GM19397 (cell line): ENCODE measurements around the gene OBSCN.
"Not testable (repeated sequence)": the region's sequence is repeated elsewhere in the genome, so short reads cannot be mapped to it uniquely, and the experiment has no call there.

Experiments used
- ATAC-seq: cut with Tn5 transposase; IDR thresholded peaks from one replicate; pipeline ENCODE4 v1.9.1; 2021; ENCODE audit warnings: mild to moderate bottlenecking, moderate library complexity; ENCODE audit not compliant: unreplicated experiment

OBSCN gene

GRCh38 chr1:228252476-228252875 lies 44.6 kb downstream of the OBSCN start:
- ATAC-seq: not testable (repeated sequence)

DNA sequence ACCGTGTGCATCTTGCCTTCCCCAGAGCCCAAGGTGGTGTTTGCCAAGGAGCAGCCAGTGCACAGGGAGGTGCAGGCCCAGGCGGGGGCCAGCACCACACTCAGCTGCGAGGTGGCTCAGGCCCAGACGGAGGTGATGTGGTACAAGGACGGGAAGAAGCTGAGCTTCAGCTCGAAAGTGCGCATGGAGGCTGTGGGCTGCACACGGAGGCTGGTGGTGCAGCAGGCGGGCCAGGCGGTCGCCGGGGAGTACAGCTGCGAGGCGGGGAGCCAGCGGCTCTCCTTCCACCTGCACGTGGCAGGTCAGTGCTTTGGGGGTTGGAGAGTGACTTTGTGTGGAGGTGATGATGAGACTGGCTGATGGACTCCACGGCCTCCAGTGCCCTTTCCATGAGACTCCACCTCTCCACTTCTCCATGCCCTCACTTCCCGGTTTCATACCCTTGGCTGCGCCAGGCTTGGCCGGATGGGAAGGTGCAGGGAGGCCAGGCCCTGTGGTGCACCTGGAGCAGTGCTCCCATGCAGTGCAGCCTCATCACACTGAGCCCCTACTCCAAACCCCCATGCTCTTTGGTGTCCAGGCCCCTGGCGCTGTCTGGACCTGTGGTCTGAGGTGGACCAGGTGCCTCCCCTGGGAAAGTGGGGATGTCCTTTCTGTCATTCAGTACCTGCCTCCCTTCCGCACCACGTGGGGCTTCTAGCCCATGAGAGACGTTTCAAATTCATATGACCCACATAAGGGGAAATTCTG lies 49.0 kb downstream of the OBSCN start:
- no peak for ATAC-seq

DNA sequence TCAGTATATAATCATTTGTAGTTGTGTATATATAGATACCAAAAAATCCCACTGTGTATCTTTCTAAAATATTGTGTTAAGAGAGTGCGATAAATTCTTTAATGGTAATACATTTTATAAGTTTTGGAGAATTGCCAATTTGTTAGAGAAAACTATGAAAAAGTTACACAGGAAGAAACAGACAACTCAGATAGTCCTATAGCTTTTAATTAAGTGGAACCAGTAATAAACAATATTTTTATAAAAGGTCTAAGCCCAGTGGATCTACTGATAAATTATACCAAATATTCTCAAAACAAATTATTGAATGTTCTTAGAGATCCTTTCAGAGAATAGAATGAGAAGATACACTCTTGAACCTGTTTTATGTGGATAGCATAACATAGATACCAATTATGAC lies 50.6 kb downstream of the OBSCN start:
- no peak for ATAC-seq

GRCh38 chr1:228259368-228259894 lies 51.6 kb downstream of the OBSCN start:
- no peak for ATAC-seq

DNA sequence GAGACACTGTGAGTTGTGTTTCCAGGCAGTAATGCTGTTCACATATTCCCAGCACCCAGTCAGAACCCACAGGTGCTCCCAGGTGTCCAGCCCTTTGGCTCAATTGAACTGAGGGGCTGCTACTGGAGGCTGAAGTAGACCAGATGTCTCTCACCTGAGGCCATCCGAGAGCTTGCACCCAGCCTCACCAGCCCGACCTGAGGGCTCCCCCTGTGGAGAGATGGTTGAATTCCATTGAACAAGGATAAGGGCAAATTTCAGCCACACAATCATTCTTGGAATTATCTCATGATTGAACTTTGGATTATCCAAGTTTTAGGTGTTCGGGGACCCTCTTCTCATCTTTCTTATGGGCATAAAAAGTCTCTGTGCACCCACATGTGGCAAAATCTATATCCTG lies 52.1 kb downstream of the OBSCN start:
- no peak for ATAC-seq

GRCh38 chr1:228261706-228262105 lies 53.9 kb downstream of the OBSCN start:
- no peak for ATAC-seq

GRCh38 chr1:228262475-228262874 lies 54.6 kb downstream of the OBSCN start:
- no peak for ATAC-seq

DNA sequence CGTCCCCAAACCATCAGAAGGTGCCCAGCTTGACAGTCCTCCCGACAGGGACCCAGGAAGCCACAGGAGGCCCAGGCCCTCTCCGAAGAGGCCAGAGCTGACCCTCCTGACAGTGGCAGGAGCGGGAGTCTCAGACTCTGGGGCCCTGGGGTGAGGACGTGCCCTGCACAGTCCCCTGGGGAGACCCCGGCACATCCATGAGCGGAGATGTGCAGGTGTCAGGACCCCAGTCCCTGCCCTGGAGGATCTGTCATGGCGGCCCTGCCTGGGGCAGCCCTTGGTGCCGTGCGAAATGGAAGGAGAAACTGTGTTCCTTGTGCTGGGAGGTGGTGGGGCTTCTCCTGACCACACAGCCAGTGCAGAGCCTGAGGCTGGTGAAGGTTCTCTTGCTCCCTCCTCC lies 55.8 kb downstream of the OBSCN start:
- ATAC-seq: no peak

DNA sequence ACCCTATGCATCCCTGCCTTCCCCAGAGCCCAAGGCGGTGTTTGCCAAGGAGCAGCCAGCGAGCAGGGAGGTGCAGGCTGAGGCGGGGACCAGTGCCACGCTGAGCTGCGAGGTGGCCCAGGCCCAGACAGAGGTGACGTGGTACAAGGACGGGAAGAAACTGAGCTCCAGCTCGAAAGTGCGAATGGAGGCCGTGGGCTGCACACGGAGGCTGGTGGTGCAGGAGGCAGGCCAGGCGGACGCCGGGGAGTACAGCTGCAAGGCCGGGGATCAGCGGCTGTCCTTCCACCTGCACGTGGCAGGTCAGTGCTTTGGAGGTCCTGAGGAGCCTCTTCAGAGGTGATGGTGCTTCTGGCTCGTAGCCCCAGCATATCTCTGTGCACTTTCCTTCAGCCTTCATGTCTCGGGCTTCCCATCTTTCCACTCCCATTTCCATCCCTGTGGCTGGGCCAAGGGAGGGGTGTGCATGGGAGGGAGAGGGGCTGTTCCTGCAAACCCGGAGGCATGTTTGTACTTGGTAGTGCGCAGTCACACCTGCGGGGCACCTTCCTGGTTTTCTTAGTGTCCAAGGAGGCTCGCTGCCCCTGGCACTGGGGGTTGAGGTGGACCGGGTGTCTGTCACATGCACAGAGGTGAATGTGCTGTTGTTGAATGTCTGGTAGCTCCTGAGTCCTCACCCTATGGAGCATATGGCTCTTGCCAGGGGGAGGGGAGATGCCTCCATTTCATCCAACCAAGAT lies 56.4 kb downstream of the OBSCN start:
- ATAC-seq: no peak

DNA sequence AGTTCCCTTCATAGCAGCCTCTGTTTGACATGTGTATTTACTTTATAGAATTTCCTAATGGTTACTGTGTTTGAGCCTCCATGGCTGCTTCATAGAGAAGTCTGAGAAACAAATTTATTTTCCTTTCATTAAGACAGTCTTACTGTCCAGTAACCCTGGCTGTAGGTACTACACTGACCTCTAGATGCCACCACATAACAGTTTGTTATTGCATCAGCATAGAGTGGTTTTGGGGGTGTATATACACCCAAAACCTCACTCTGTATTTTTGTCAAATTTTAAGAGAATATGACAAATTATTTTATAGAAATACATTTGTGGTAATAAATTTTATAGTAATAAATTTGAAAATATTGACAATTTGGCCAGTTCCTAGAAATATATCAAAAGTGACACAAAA lies 57.3 kb downstream of the OBSCN start:
- no peak for ATAC-seq

DNA sequence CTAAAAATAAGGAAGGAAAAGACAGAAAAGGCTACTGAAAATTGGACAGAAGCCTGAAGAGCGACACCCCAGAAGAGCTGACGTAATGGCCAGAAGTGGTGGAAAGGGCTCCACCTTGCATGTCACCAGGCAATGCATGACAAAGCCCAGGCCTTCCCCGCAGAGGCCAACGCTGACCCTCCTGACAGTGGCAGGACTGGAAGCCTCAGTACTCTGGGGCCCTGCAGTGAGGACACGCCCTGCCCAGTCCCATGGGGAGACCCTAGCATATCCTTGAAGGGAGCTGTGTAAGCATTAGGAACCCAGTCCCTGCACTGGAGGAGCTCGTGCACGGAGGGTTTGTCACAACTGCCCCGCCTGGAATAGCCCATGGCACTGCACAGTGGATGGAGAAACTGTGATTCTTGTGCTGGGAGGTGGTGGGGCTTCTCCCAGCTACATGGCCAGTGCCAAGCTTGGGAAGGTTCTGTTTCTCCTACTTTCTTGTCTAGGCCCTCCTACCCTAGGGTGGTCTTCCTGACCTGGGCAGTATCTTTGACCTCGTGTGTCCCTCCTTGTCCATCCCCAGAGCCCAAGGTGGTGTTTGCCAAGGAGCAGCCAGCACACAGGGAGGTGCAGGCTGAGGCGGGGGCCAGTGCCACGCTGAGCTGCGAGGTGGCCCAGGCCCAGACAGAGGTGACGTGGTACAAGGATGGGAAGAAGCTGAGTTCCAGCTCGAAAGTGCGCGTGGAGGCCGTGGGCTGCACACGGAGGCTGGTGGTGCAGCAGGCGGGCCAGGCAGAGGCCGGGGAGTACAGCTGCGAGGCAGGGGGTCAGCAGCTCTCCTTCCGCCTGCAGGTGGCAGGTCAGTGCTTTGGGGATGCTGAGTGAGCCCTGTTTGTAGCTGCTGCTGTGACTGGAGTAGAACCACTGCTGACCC lies 60.4 kb downstream of the OBSCN start:
- ATAC-seq: no peak

- no peak for ATAC-seq
Observed at GRCh38 chr1:228268881-228269265, 61.0 kb downstream of the OBSCN start.

DNA sequence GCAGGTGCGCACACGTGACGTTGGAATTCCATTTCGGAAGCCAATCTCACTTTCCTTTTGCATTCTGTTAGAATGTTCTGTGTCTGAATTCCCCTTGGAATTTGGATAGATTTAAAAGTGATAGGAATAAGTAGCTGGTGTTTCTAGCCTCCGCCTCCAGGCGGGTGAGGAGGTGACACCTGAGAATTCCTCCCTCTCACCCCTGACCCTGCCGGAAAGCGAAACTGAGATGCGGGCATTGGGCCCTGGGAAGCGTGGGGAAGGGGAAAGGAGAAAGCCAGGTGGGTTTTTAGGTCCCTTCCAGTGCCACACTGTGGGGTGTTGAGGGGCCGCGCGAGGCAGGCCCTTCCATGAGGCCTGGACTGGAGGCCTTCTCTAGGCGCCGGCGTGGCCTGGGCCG lies 61.6 kb downstream of the OBSCN start:
- ATAC-seq: not testable (repeated sequence)

DNA sequence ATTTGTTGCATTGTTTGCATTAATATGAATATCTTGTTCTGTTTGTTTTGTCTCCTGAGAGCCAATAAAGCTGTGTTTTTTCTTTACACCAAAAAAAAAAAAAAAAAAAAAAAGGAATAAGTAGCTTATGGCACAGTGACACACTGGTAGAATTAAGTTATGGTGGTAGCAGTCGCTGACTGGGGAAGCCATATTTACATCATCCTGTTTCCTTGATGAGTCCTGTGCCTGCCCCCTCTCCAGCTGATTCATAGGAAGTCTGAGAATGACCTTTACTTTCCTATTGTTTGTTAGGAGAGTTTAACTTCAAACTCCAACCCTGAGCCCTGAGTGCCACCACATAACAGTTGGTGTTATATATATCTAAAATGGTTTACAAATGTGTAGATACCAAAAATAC lies 62.2 kb downstream of the OBSCN start:
- ATAC-seq: no peak

DNA sequence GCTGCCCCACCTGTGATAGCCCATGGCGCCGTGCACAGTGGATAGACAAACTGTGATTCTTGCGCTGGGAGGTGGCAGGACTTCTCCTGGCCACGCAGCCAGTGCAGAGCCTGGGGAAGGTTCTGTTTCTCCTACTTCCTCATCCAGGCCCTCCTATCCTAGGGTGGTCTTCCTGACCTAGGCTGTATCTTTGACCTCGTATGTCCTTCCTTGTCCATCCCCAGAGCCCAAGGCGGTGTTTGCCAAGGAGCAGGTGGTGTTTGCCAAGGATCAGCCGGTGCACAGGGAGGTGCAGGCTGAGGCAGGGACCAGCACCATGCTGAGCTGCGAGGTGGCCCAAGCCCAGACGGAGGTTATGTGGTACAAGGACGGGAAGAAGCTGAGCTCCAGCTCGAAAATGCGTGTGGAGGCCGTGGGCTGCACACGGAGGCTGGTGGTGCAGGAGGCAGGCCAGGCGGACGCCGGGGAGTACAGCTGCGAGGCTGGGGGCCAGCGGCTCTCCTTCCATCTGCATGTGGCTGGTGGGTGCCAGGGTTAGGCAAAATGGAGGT lies 63.9 kb downstream of the OBSCN start:
- ATAC-seq: no peak

DNA sequence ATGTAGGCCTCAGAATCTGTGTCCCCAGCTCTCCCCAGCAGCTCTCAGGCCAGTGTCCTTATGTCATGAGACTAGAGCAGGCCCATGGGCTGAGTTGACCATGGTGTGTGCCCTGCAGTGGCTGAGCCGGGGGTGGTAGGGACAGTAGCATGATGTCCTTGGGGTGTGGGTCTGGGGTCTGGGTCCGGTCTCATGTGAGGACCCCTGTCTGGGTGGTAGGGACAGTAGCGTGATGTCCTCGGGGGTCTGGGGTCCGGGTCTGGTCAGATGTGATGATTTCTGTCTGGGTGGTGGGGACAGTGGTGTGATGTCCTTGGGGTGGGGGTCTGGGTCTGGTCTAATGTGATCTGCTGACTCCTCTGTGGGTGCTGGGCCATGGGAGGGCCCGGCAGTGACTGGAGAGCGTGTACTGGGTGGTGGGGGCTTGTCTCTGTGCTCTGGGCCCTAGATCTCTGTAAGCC lies 64.5 kb downstream of the OBSCN start:
- ATAC-seq: no peak

GRCh38 chr1:228272831-228273571 lies 65.2 kb downstream of the OBSCN start:
- ATAC-seq: no peak

DNA sequence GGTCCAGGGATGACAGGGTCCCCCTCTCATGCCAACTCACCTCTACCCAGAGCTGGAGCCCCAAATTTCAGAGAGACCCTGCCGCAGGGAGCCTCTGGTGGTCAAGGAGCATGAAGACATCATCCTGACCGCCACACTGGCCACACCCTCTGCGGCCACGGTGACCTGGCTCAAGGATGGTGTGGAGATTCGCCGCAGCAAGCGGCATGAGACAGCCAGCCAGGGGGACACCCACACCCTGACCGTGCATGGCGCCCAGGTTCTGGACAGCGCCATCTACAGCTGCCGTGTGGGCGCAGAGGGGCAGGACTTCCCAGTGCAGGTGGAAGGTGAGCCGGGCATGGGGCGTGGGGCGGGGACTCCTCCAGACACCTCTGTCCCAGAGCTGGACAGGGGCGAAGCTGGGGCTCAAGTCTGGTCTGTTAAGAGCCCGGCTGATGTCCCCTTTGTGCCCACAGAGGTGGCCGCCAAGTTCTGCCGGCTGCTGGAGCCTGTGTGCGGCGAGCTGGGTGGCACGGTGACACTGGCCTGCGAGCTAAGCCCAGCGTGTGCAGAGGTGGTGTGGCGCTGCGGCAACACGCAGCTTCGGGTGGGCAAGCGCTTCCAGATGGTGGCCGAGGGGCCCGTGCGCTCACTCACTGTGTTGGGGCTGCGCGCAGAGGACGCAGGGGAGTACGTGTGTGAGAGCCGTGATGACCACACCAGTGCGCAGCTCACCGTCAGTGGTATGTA lies 66.0 kb downstream of the OBSCN start:
- ATAC-seq: no peak

DNA sequence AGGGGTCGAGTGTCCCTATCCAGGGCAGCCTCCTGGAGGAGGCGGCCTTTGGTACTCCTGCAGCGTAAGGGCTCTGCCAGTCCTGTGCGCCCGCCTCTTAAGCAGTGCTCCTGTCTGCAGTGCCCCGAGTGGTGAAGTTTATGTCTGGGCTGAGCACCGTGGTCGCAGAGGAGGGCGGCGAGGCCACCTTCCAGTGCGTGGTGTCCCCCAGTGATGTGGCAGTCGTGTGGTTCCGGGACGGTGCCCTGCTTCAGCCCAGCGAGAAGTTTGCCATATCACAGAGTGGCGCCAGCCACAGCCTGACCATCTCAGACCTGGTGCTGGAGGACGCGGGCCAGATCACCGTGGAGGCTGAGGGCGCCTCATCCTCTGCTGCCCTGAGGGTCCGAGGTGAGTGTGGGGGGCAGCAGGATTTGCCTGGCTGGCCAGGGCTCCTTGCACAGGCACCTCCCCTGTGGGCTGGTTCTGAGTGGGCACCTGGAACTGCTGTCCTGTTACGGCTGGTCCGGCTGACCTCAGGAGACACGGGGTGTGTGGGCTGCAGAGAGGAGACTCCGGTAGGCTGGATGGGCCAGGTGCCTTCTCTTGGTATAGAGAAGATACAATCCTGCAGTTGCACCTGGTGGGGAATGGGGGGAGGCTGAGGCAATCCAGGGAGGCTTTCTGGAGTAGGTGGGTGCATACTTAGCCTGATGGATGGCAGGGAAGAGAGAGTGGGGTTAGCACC lies 66.8 kb downstream of the OBSCN start:
- no peak for ATAC-seq
